Stomach smooth muscle (tissue), 2 donors: ENCODE measurements around the gene ACOX1.
A peak's percentile ranks its signal among the peaks of the same experiment; 100 is the strongest.

ENCODE experiments used
- H3K27ac ChIP-seq: one replicate; pipeline ENCODE4 v1.7.0; 2013; ENCODE audit warnings: mild to moderate bottlenecking, low read length, inconsistent platforms
- H3K27me3 ChIP-seq, 2 donors: one replicate each; pipeline ENCODE4 v1.7.0; 2013; ENCODE audit warnings: low read length in 2 of 2; ENCODE audit not compliant: insufficient read depth in 2 of 2, control insufficient read depth in 1 of 2
- H3K36me3 ChIP-seq, 2 donors: one replicate each; pipeline ENCODE4 v1.7.0; 2013; ENCODE audit warnings: low read length in 2 of 2; ENCODE audit not compliant: control insufficient read depth in 2 of 2, insufficient read depth in 2 of 2
- H3K4me1 ChIP-seq: one replicate; pipeline ENCODE4 v1.7.0; 2013; ENCODE audit warnings: low read length; ENCODE audit not compliant: control insufficient read depth, insufficient read depth
- H3K4me3 ChIP-seq, 2 donors: one replicate each; pipeline ENCODE4 v1.7.0; 2013; ENCODE audit warnings: low read length in 2 of 2
- H3K9ac ChIP-seq, 2 donors: one replicate each; pipeline ENCODE4 v1.7.0; 2013; ENCODE audit warnings: low read length in 2 of 2, mild to moderate bottlenecking in 1 of 2
- H3K9me3 ChIP-seq, 2 donors: one replicate each; pipeline ENCODE4 v1.7.0; 2013; ENCODE audit warnings: low read length in 2 of 2; ENCODE audit not compliant: control insufficient read depth in 2 of 2
- donor health status: healthy.
- donor health status: Pancreatic carcinoma.

The ACOX1 gene

DNA sequence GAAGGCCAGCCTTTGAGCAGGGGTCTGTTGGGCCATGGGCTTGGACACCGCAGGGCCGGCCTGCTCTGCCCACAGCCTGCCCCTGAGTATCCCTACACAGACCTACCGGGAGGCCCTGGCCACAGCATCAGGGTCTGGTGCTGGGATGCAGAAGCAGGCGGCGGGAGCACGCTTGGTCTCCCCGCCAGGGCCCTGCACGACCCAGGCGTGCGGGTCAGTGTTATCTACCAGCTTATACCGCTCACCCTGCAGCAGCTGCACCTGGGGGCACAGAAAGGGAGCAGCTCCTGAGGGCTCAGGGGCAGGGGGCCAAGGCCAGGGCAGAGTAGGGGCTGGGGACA, 39.3 kb upstream of the ACOX1 start:
- Histone ChIP-seq H3K27me3 (no peaks in the 10 kb centered on the region), H3K27ac (no peak overlapping the region), H3K4me3 (no peak overlapping the region), H3K4me1 (peaks cover 7% of the 10 kb centered on the region), H3K36me3 (no peaks in the 10 kb centered on the region), H3K9ac (no peak overlapping the region), H3K9me3 (no peaks in the 10 kb centered on the region)

DNA sequence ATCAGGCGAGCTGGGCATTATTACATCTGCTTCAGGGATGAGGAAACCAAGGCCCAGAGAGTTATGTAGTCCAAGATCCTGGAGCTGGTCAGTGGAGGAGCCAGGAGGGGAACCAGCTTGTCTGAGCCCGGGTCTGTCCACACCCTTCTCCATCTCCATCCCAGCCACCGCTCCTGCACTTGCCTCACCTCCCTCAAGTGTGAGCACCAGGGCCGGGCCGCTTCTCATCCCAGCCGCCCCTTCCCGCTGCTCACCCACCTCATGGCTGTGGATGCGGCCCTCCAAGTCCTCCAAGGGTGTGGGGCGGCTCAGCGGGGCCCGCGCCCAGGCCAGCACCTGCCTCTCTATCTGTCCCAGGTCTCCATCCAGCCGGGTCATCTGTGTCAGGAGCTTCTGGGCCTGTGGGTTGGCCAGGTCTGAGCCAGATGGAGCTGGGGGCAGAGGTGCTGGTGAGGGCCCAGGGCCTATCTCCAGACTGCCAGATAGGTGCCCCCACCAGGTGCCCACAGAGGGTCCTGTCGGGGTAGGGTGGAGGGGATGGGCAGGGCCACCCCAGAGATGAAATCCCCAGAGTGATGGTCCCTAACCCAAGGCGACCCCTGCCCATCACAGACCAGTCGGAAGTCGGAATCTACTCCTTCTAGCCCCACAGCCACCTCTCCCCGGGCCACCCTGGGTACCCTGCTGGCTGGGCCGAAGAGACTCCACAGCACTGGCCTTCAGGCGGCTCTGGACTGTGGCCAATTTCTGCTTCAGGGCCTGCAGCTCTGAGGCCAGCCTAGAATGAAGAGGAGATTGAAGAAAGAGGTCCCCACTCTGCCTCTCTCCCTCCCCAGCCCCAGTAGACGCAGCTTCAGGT, 38.7 kb upstream of the ACOX1 start:
- H3K36me3 ChIP-seq = no peaks in the 10 kb centered on the region
- H3K4me3 ChIP-seq = no peak overlapping the region
- H3K9me3 ChIP-seq = no peaks in the 10 kb centered on the region
- H3K27ac ChIP-seq = no peak overlapping the region
- no peak overlapping the region for H3K9ac ChIP-seq
- no peaks in the 10 kb centered on the region for H3K27me3 ChIP-seq
- peaks cover 7% of the 10 kb centered on the region for H3K4me1 ChIP-seq

DNA sequence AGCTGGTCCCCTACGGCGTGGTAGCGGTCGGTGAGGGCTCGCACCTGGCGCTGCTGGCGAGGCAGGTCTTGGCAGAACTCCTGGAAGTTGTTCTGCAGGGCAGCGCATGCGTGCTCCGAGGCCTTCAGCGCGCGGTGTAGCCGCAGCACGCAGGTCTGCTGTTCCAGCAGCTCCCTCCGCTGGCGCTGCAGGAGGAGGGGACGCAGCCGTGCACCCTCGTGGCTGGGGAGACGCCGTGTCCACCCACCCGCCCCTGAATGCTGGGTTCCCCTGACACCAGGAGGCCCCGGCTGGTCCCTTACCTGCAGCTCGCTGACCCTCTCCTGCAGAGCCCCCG, 35.9 kb upstream of the ACOX1 start:
- Histone ChIP-seq H3K36me3 (no peaks in the 10 kb centered on the region), H3K27ac (no peak overlapping the region), H3K4me1 (peaks cover 7% of the 10 kb centered on the region), H3K27me3 (no peaks in the 10 kb centered on the region), H3K9ac (no peak overlapping the region), H3K9me3 (no peaks in the 10 kb centered on the region), H3K4me3 (no peak overlapping the region)

DNA sequence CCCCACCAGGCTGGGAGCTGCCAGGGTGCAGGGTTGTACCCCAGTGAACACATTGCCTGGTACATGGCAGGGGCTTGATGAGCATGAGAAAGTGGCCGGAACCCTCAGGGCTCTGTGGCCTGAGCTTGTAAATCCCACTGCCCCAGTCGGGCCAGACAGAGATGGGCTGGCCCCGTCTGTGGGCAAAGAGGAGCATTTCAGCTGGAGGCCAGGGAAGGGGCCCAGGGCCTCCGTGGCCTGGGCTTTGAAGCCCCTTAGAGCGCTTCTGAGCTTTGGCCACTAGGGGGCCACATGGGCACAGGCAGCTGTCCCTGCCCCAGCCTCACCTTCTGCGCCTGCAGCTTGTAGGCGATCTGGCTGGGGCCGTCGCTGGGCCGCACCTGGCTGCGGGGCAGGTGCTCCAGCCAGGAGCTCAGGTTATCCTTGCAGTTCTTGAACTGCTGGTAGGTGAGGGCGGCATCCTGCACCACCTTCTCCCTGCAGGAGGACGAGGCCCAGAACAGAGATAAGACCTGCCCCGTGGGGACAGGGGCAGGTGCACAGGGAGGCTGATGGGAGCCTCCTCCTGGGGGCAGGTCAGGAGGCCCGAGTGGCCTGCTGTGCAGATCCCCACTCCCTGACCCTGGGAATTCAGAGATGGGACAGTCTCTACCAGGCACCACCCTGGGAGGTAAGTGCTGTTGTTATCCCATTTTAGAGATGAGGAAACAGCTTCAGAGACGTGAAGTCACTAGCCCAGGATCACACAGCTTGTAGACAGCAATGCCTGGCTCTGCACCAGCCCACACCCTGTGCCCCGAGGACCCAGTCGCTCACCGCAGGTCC, 35.3 kb upstream of the ACOX1 start:
- Histone ChIP-seq H3K4me3 (no peak overlapping the region), H3K27me3 (no peaks in the 10 kb centered on the region), H3K4me1 (peaks cover 7% of the 10 kb centered on the region), H3K27ac (no peak overlapping the region), H3K36me3 (no peaks in the 10 kb centered on the region), H3K9ac (peak overlapping the region; percentile 32 to 51), H3K9me3 (no peaks in the 10 kb centered on the region)

DNA sequence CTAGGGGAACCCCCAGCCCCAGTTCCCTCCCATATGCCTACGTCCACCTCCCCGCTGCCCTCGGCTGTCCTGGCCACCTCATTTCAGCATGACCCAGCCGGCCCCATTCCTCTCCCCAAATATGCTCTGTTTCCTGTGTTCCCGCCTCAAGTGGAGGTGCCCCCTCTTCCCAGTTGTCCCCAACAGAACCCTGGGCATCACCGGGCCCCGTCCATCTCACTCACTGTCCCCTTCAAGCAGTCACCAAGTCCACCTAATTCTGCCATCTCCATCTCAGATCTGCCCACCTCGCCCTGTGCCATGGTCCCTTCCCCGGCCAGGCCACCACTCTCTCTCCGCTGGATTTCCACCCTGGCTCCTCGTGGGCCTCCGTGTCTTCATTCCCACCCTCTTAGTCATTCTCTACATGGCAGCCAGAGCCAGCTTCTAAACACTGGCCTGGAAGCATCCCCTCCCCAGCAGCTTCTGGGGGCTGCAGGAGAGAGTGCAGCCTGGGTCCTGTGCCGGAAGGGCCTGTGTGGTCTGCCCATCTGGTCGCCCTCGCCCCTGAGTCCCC, 34.5 kb upstream of the ACOX1 start:
- Histone ChIP-seq H3K27me3 (no peaks in the 10 kb centered on the region), H3K4me3 (no peak overlapping the region), H3K9me3 (no peaks in the 10 kb centered on the region), H3K36me3 (no peaks in the 10 kb centered on the region), H3K4me1 (peaks cover 7% of the 10 kb centered on the region), H3K9ac (no peak overlapping the region), H3K27ac (no peak overlapping the region)

DNA sequence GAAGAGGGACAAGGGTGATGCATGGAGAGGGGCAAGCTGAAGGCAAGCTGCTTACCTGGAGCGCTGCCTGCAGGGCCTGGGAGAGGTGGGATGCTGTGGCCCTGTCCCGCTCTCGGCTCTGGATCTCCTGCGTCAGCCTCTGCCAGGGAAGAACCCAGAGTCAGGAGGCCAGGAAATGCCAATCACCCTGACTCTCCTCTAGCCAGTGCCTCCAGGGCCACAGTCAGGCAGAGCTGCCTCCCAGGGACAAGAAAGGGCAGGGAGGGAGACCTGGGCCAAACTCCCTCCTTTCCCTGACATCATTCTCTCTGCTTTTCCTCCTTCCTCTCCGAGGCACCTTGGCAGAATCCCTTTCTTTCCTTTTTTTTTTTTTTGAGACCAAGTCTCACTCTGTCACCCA, 33.0 kb upstream of the ACOX1 start:
- no peaks in the 10 kb centered on the region for H3K36me3 ChIP-seq
- H3K9ac ChIP-seq = no peak overlapping the region
- H3K9me3 ChIP-seq = no peaks in the 10 kb centered on the region
- H3K27me3 ChIP-seq = no peaks in the 10 kb centered on the region
- no peak overlapping the region for H3K4me3 ChIP-seq
- no peak overlapping the region for H3K27ac ChIP-seq
- peaks cover 7% of the 10 kb centered on the region for H3K4me1 ChIP-seq

DNA sequence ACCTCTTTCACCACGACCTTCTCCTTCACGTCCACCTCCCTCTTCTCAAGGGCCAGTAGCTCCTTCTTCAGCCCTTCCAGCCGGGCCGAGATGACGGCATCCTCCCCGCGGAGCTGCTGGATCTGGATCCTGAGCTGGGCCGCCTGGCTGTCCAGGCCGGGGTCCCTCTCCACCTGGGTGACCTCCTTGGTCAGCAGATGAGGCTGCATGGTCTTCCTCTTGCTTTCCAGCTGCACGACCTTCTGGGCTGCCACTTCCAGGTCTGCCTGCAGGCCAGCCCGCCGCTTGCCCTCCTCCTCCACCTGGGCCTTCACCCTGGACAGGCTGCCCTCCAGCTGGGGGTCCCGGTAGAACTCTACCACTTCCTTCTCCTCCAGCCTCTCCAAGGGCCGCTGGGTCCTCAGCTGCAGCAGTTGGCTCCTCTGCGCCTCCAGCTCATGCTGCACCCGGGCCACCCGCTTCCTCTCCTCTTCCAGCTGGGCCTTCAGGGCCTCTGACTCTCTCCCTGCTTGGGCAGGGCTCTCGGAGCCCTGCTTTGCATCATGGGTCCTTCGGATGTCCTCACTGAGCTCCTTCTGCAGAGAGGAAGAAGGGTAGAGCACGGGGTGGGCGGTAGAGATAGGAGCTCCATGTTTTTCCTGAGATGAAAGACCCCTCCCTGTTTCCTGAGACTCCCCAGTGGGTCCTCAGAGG, 31.1 kb upstream of the ACOX1 start:
- Histone ChIP-seq H3K9ac (no peak overlapping the region), H3K27ac (no peak overlapping the region), H3K9me3 (no peaks in the 10 kb centered on the region), H3K27me3 (no peaks in the 10 kb centered on the region), H3K36me3 (no peaks in the 10 kb centered on the region), H3K4me3 (no peak overlapping the region), H3K4me1 (peaks cover 9% of the 10 kb centered on the region)

DNA sequence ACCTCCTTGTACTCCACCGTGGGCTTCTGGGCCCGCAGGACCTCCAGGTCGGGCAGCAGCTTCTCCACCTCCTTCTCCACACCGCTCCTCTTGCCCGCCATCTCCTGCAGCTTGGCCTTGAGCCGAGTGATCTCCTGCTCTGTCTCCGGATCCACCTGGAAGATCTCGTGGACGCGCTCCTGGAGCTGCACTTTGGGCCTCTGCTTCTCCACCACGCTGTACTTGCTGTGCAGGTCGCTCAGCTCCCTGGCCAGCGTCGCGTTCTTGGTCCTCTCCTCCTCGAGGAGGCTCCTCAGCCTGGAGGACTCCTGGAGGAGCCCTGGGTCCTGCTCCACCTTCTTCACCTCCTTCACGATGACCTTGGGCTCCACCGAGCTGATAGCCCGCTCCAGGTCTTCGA, 30.5 kb upstream of the ACOX1 start:
- Histone ChIP-seq H3K9me3 (no peaks in the 10 kb centered on the region), H3K9ac (no peak overlapping the region), H3K36me3 (no peaks in the 10 kb centered on the region)

DNA sequence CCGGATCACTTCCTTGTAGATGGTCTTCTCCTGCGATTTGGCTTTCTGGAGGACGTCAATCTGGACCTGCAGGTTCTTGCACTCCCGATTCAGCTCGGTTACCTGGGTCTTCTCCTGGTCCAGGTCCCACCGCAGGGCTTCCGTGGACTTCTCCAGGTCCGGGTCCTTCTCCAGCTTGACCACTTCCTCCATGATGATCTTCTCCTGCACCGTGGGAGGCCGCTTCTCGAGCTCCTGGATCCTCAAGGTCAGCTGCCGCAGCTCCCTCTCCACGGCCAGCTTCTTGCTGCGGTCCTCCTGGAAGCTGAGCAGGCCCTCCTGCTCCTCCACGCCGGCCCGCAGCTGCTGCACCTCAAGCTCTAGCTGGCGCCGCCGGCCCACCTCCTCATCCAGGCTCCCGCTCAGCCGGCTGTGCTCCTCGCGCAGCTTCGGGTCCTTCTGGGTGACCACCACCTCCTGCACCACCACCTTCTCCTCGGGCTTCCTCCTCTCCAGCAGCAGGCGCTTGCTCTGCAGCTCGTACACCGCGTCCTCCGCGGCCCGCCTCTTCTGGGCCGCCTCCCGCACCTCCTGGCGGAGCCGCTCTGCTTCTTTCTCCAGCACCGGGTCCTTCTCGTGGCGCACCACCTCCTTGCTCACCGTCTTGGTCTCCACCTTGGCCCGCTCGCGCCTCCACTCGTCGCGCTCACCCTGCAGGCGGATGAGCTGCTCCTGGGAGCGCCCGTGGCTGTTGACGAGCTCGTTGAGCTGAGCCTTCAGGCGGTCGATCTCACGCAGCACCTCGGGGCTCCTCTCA, 29.9 kb upstream of the ACOX1 start:
- H3K9me3 ChIP-seq = no peaks in the 10 kb centered on the region
- H3K4me3 ChIP-seq = no peak overlapping the region
- H3K36me3 ChIP-seq = no peaks in the 10 kb centered on the region
- H3K9ac ChIP-seq = no peak overlapping the region
- H3K4me1 ChIP-seq = peaks cover 2% of the 10 kb centered on the region
- no peak overlapping the region for H3K27ac ChIP-seq
- no peaks in the 10 kb centered on the region for H3K27me3 ChIP-seq

More for the DNA sequence above, 30.5 kb upstream of the ACOX1 start:
- H3K4me1 ChIP-seq = peaks cover 8% of the 10 kb centered on the region
- H3K27ac ChIP-seq = no peak overlapping the region
- no peak overlapping the region for H3K4me3 ChIP-seq
- H3K27me3 ChIP-seq = no peaks in the 10 kb centered on the region

DNA sequence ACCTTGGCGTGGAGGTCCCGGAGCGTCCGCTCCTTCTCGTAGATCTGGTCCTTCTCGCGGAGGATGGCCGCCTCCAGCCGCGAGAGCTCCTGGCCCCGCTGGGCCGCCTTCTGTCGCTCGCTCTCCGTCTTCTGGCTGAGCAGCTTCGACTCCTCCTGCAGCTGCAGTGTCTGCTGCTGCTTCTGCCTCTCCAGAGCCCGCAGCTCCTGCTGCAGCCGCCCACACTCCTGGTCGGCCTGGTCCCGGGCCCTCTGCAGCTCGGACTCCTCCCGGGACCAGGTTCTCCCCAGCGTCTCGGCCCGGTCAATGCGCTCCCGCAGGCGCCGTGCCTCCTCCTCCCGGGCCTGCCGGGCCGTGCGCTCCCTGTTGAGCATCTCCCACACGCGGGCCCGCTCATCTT, 29.2 kb upstream of the ACOX1 start:
- Histone ChIP-seq H3K27me3 (no peaks in the 10 kb centered on the region), H3K36me3 (no peaks in the 10 kb centered on the region), H3K9me3 (no peaks in the 10 kb centered on the region)

More for the DNA sequence above, 29.2 kb upstream of the ACOX1 start:
- peaks cover 2% of the 10 kb centered on the region for H3K4me1 ChIP-seq
- H3K27ac ChIP-seq = no peak overlapping the region
- H3K4me3 ChIP-seq = no peak overlapping the region
- H3K9ac ChIP-seq = no peak overlapping the region
